ENCODE data around the gene ZDHHC12. TPM values are rescaled to one million over a fixed set of nuclear protein-coding genes. Genes with fewer than 3 reads are reported as not detected.

The ZDHHC12 gene
- total RNA-seq, 1 experiment from 2014 or later, result 57.6 TPM

DNA sequence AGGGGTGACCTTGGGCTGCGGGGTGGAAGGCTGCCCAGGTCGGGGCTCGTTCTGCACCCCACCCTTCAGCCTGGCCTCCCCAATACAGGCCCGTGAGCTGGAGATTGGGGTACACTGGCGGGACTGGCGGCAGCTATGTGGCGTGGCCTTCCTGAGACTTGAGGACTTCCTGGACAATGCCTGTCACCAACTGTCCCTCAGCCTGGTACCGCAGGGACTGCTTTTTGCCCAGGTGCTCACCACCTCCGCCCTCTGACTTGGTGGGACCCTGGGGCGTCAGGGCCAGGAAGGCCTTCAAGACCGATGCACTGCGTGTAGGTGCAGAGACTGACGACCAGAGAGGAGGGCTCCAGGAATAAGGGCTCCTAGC, 10.5 kb downstream of the ZDHHC12 start:
- H3K4me1 ChIP-seq (ENCODE audit: control insufficient read depth in 1 of 2, insufficient read depth in 2 of 2, low read length in 2 of 2), result no peaks in the 10 kb centered on the region
- ATAC-seq, result no peak

More for the DNA sequence above, 10.5 kb downstream of the ZDHHC12 start:
- TF ChIP-seq RAD21 (IDR thresholded peaks at IDR 0.05; ENCODE audit: low read depth) (no peak), SIN3A (IDR thresholded peaks at IDR 0.05; ENCODE audit: low read depth) (no peak), EZH2phosphoT487 (IDR thresholded peaks at IDR 0.05; ENCODE audit: borderline replicate concordance) (no peak), FOSL1 (IDR thresholded peaks at IDR 0.05; ENCODE audit: low read depth) (no peak), TCF7L2 (IDR thresholded peaks at IDR 0.05; ENCODE audit: borderline replicate concordance, extremely low read depth, insufficient read depth, insufficient read length) (no peak), CEBPB (IDR thresholded peaks at IDR 0.05; ENCODE audit: low read depth) (no peak), POLR2A (IDR thresholded peaks at IDR 0.05; ENCODE audit: borderline replicate concordance, extremely low read depth, insufficient read depth, insufficient read length) (no peak), SRF (IDR thresholded peaks at IDR 0.05; ENCODE audit: low read depth) (no peak), EGR1 (IDR thresholded peaks at IDR 0.05; ENCODE audit: low read depth) (no peak), JUND (IDR thresholded peaks at IDR 0.05) (no peak), ELF1 (IDR thresholded peaks at IDR 0.05; ENCODE audit: borderline replicate concordance, low read depth) (no peak), POLR2AphosphoS5 (IDR thresholded peaks at IDR 0.05; ENCODE audit: low read depth, low read length) (no peak), EZH2 (IDR thresholded peaks at IDR 0.05) (no peak)
- TF ChIP-seq, protein P1, sequence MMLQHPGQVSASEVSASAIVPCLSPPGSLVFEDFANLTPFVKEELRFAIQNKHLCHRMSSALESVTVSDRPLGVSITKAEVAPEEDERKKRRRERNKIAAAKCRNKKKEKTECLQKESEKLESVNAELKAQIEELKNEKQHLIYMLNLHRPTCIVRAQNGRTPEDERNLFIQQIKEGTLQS (IDR thresholded peaks at IDR 0.05), result no peak
- TF ChIP-seq, protein P2, sequence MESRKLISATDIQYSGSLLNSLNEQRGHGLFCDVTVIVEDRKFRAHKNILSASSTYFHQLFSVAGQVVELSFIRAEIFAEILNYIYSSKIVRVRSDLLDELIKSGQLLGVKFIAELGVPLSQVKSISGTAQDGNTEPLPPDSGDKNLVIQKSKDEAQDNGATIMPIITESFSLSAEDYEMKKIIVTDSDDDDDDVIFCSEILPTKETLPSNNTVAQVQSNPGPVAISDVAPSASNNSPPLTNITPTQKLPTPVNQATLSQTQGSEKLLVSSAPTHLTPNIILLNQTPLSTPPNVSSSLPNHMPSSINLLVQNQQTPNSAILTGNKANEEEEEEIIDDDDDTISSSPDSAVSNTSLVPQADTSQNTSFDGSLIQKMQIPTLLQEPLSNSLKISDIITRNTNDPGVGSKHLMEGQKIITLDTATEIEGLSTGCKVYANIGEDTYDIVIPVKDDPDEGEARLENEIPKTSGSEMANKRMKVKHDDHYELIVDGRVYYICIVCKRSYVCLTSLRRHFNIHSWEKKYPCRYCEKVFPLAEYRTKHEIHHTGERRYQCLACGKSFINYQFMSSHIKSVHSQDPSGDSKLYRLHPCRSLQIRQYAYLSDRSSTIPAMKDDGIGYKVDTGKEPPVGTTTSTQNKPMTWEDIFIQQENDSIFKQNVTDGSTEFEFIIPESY (IDR thresholded peaks at IDR 0.05; ENCODE audit: extremely low read depth, insufficient replicate concordance, low read length), result no peak
- TF ChIP-seq, protein P3, sequence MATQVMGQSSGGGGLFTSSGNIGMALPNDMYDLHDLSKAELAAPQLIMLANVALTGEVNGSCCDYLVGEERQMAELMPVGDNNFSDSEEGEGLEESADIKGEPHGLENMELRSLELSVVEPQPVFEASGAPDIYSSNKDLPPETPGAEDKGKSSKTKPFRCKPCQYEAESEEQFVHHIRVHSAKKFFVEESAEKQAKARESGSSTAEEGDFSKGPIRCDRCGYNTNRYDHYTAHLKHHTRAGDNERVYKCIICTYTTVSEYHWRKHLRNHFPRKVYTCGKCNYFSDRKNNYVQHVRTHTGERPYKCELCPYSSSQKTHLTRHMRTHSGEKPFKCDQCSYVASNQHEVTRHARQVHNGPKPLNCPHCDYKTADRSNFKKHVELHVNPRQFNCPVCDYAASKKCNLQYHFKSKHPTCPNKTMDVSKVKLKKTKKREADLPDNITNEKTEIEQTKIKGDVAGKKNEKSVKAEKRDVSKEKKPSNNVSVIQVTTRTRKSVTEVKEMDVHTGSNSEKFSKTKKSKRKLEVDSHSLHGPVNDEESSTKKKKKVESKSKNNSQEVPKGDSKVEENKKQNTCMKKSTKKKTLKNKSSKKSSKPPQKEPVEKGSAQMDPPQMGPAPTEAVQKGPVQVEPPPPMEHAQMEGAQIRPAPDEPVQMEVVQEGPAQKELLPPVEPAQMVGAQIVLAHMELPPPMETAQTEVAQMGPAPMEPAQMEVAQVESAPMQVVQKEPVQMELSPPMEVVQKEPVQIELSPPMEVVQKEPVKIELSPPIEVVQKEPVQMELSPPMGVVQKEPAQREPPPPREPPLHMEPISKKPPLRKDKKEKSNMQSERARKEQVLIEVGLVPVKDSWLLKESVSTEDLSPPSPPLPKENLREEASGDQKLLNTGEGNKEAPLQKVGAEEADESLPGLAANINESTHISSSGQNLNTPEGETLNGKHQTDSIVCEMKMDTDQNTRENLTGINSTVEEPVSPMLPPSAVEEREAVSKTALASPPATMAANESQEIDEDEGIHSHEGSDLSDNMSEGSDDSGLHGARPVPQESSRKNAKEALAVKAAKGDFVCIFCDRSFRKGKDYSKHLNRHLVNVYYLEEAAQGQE (IDR thresholded peaks at IDR 0.05; ENCODE audit: low read depth), result no peak
- TF ChIP-seq, protein P4, sequence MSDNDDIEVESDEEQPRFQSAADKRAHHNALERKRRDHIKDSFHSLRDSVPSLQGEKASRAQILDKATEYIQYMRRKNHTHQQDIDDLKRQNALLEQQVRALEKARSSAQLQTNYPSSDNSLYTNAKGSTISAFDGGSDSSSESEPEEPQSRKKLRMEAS (IDR thresholded peaks at IDR 0.05), result no peak
- TF ChIP-seq, protein P5, sequence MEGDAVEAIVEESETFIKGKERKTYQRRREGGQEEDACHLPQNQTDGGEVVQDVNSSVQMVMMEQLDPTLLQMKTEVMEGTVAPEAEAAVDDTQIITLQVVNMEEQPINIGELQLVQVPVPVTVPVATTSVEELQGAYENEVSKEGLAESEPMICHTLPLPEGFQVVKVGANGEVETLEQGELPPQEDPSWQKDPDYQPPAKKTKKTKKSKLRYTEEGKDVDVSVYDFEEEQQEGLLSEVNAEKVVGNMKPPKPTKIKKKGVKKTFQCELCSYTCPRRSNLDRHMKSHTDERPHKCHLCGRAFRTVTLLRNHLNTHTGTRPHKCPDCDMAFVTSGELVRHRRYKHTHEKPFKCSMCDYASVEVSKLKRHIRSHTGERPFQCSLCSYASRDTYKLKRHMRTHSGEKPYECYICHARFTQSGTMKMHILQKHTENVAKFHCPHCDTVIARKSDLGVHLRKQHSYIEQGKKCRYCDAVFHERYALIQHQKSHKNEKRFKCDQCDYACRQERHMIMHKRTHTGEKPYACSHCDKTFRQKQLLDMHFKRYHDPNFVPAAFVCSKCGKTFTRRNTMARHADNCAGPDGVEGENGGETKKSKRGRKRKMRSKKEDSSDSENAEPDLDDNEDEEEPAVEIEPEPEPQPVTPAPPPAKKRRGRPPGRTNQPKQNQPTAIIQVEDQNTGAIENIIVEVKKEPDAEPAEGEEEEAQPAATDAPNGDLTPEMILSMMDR (IDR thresholded peaks at IDR 0.05 in 2 of 3, conservative IDR thresholded peaks at IDR 0.05 in 1 of 3; ENCODE audit: borderline replicate concordance in 1 of 3, insufficient read depth in 1 of 3, low read depth in 2 of 3, low read length in 2 of 3), result no peak
- no peaks in the 10 kb centered on the region for H3K9me2 ChIP-seq (ENCODE audit: insufficient read depth)
- CTCF ChIA-PET, result no interaction called here
- no peaks in the 10 kb centered on the region for H3K27me3 ChIP-seq (ENCODE audit: insufficient read depth, low read length)
- H3K27ac ChIP-seq (ENCODE audit: low read depth, low read length), result no peak overlapping the region
- no peak overlapping the region for H3K4me3 ChIP-seq (replicated peaks in 1 of 2; ENCODE audit: low read depth in 1 of 2, low read length in 2 of 2)
- intact Hi-C loops (cut with micrococcal nuclease), result no loop called here
- POLR2A ChIA-PET, result no interaction called here
- no peak for DNase-seq (ENCODE audit: low read depth, low spot score)
- H3K9ac ChIP-seq (ENCODE audit: low read length), result no peak overlapping the region
- H3K36me3 ChIP-seq (ENCODE audit: control insufficient read depth in 1 of 2, insufficient read depth in 2 of 2, low read length in 2 of 2), result peaks cover 5 to 11% of the 10 kb centered on the region in 2 experiments
- no peak overlapping the region for H2AFZ ChIP-seq (ENCODE audit: low read depth, low read length, poor library complexity, severe bottlenecking)
- no peaks in the 10 kb centered on the region for H4K20me1 ChIP-seq (ENCODE audit: insufficient read depth)
- no TSS peak for BruUV-seq (replicated peaks)
- RAD21 ChIA-PET (ENCODE audit: low non-redundant PET in 1 of 2, low total read pairs in 2 of 2, uncharacterized antibody in 2 of 2, unreplicated experiment in 2 of 2), result no interaction called here
- no peaks in the 10 kb centered on the region for H3K79me2 ChIP-seq (ENCODE audit: insufficient read depth, low read length)
- no peak overlapping the region for H3K4me2 ChIP-seq (ENCODE audit: low read length)
- no peaks in the 10 kb centered on the region for H3K9me3 ChIP-seq (ENCODE audit: control insufficient read depth in 1 of 2, insufficient read depth in 1 of 2, low read depth in 1 of 2, low read length in 2 of 2)

Measured in HCT116 (cell line).